Hypothalamus (tissue), 51 donors: ENCODE results near the gene DEPDC1B.
"Not testable (repeated sequence)": the region's sequence is repeated elsewhere in the genome, so short reads cannot be mapped to it uniquely, and the experiment has no call there.

ENCODE experiments used
- DNase-seq, 51 donors: peaks; one replicate each; lab custom pipeline; 2025; lab: John Stamatoyannopoulos, UW

DEPDC1B gene

GRCh38 chr5:60651872-60652620, 47.9 kb downstream of the DEPDC1B start:
- DNase-seq = no peak

- no peak for DNase-seq
These were observed 50.6 kb downstream of the DEPDC1B start for GRCh38 chr5:60649288-60649917.

- DNase-seq = no peak
These were observed 51.8 kb downstream of the DEPDC1B start for GRCh38 chr5:60648175-60648574.

GRCh38 chr5:60640901-60641300, 59.1 kb downstream of the DEPDC1B start:
- DNase-seq = no peak

GRCh38 chr5:60639544-60639943, 60.4 kb downstream of the DEPDC1B start:
- no peak for DNase-seq

GRCh38 chr5:60638300-60638699, 61.7 kb downstream of the DEPDC1B start:
- DNase-seq = no peak

GRCh38 chr5:60636644-60637043, 63.3 kb downstream of the DEPDC1B start:
- no peak for DNase-seq

- no peak for DNase-seq
These were observed 64.0 kb downstream of the DEPDC1B start for GRCh38 chr5:60636001-60636400.

GRCh38 chr5:60634051-60634450, 65.9 kb downstream of the DEPDC1B start:
- DNase-seq = no peak

GRCh38 chr5:60633341-60633740, 66.6 kb downstream of the DEPDC1B start:
- DNase-seq = no peak

GRCh38 chr5:60632153-60632552, 67.8 kb downstream of the DEPDC1B start:
- DNase-seq = no peak

GRCh38 chr5:60630836-60631235, 69.1 kb downstream of the DEPDC1B start:
- DNase-seq = no peak

GRCh38 chr5:60630179-60630578, 69.8 kb downstream of the DEPDC1B start:
- DNase-seq = no peak

GRCh38 chr5:60624875-60625274, 75.1 kb downstream of the DEPDC1B start:
- DNase-seq = not testable (repeated sequence)

GRCh38 chr5:60620752-60621151, 79.2 kb downstream of the DEPDC1B start:
- DNase-seq = not testable (repeated sequence)

GRCh38 chr5:60613826-60614225, 86.1 kb downstream of the DEPDC1B start:
- DNase-seq = no peak

GRCh38 chr5:60611099-60611740, 88.7 kb downstream of the DEPDC1B start:
- DNase-seq = no peak

GRCh38 chr5:60604771-60605170, 95.2 kb downstream of the DEPDC1B start:
- DNase-seq = no peak

GRCh38 chr5:60598424-60598823, 101.5 kb downstream of the DEPDC1B start:
- no peak for DNase-seq

- no peak for DNase-seq
These were observed 102.2 kb downstream of the DEPDC1B start for GRCh38 chr5:60597572-60598320.
